Measurements from ENCODE around the gene ZBTB8B.
A peak's percentile ranks its signal among the peaks of the same experiment; 100 is the strongest.
"Not testable (repeated sequence)": the region's sequence is repeated elsewhere in the genome, so short reads cannot be mapped to it uniquely, and the experiment has no call there.

ZBTB8B gene

GRCh38 chr1:32470991-32471694 lies 6.3 kb downstream of the ZBTB8B start:
- no peak for ATAC-seq

- no peak for ATAC-seq
These were observed 7.0 kb downstream of the ZBTB8B start for GRCh38 chr1:32471695-32472362.

- not testable (repeated sequence) for ATAC-seq
These were observed 8.1 kb downstream of the ZBTB8B start for GRCh38 chr1:32472966-32473365.

- no peak for ATAC-seq
These were observed 10.1 kb downstream of the ZBTB8B start for GRCh38 chr1:32474954-32475353.

DNA sequence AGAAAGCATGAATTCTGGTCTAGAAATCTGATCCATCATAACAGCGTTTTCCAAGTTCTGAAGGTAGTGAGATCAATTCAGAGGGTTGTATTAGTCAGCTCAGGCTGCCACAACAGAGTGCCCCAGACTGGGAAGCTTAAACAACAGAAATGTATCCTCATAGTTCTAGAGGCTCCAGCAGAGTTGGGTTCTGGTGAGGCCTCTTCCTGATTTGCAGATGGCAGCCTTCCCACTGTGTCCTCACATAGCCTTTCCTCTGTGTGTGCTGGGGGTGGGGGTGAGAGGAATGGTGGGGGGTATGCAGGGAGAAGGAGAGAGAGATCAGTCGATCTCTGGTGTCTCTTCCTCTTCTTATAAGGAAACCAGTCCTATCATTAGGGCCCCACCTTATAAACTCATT lies 15.1 kb downstream of the ZBTB8B start:
- no peak for ATAC-seq

DNA sequence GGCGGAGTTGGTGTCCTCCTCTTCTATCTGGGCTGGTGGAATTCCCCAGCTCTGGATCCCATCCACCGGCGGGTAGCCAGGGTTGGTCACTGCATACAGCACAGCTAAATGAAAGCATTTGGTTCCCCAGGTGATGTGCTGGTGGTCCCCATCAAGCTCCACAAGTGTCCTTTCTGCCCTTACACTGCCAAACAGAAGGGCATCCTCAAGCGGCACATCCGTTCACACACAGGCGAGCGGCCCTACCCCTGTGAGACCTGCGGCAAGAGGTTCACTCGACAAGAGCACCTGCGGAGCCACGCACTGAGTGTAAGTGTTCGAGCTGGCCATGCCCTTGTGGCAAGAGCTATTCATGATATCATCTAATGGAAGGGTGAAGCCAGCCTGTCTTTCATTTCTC lies 15.9 kb downstream of the ZBTB8B start:
- ATAC-seq, result no peak

DNA sequence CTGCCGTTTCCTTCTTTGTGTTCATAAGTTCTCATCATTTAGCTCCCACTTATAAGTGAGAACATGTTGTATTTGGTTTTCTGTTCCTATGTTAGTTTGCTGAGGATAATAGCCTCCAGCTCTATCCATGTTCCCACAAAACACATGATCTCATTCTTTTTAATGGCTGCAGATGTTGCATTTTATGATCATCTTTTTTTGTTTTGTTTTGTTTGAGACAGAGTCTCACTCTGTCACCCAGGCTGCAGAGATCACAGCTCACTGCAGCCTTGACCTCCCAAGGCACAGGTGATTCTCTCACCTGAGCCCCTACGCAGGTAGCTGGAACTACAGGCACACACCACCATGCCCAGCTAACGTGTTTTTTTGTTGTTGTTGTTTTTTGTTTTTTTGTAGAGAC lies 16.9 kb downstream of the ZBTB8B start:
- ATAC-seq, result not testable (repeated sequence)

GRCh38 chr1:32485554-32486255 lies 20.8 kb downstream of the ZBTB8B start:
- ATAC-seq, result no peak

GRCh38 chr1:32486463-32487113 lies 21.7 kb downstream of the ZBTB8B start:
- no peak for ATAC-seq

DNA sequence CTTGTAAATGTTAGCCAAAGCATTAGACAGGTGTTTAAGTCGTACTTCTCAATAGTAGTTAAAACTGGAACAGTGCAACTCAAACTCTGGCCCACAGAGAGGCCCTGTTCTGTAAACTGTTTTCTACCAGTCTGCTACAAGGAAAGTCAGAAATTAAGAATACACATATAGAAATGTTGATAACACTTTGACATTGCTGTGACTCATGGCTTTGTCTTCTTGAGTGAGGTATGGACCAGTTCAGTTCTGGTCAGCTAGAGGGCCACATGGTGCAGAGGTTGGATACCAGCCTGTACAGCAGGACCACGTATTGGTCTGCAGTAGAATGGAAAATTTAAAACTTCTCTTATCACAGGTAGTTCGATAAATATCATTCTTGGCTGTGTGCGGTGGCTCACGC lies 22.3 kb downstream of the ZBTB8B start:
- no peak for ATAC-seq

DNA sequence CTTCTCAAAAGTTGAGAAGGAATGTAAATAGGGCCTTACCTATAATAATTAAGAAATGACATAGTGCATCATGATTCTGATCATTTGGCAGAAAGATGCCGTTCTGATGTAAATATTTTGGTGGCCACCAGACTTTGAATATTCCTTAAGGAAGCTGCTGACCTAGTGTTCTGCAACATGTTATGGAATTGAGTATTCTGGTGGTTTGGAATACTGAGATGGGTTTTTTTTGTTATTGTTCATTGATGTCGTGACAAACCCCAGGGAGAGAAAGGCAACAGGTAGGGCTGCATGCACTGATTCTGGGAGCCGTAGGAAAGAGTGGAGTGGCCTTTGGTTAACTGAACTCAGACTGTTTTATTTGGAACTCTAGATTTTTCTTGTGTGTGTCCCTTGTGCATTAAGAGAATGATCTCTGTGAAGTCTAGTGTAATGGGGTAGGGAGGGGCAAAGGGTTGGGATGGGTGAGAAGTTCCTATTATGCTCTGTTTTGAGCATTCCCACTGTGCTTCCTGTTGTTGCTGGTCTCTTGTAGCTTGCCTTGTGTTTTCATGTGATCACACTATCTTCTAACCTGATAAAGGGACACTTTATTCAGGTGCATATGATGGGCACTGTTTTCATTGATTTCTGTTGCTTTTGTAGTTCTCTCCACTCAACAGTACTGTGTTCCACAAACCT lies 25.0 kb downstream of the ZBTB8B start:
- ATAC-seq, result no peak

DNA sequence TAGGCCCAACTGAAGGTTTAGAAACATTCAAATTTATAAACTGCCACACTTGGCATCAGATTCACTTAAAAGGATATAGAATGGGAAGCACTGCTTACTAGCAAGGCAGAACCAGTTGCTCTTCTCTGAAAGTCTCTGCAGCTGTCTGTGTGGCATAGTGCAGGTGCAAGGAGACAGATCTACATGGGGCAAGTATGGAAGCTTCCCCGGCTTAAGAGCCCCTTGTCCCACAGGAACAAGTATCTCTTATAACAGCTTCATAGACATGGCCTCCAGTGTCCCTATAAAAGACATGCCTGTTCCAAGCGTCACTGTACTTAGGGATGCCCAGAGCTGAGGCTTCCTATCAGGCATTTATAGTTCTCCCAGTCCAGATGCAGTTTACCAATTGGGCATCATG lies 26.5 kb downstream of the ZBTB8B start:
- no peak for ATAC-seq

- no peak for ATAC-seq
These were observed 29.3 kb downstream of the ZBTB8B start for GRCh38 chr1:32494196-32494595.

DNA sequence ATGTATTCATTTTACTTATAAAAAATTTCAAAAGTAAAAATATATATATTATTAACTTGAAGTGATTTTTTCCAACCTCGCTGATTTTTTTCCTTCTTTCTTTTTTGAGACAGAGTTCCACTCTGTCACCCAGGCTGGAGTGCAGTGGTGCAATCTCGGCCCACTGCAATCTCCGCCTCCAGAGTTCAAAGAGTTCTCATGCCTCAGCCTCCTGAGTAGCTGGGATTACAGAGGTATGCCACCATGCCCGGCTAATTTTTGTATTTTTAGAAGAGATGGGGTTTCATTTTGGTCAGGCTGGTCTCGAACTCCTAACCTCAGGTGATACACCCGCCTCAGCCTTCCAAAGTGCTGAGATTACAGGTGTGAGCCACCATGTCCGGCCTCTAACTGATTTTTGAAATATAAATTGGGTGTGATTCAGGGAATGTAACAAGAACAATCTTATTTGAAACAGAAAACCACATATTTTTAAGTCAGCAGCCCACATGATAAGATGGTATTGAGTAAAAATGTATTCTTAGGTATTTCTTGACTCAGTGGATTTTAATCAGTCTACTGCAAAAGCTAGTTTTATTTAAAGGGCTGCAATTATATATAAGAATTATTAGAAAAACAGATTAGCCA lies 30.0 kb downstream of the ZBTB8B start:
- ATAC-seq, result no peak

- no peak for ATAC-seq
These were observed 31.3 kb downstream of the ZBTB8B start for GRCh38 chr1:32496127-32496526.

DNA sequence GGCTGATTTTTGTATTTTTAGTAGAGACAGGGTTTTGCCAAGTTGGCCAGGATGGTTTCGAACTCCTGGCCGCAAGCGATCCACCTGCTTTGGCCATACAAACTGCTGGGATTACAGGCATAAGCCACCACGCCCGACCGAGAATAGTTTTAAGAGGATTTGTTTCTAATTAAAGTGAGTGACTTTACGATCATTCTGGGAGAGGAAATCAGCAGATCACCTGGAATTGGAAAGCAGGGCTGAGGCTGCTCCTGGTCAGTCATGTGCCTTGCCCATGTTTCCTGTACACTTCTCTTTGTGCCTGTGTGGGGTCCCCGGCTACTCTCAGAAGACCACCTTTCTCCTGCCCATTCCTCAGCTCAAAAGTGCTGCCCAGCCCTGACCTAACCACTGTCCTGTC lies 33.9 kb downstream of the ZBTB8B start:
- ATAC-seq, result no peak

GRCh38 chr1:32500387-32501209 lies 35.7 kb downstream of the ZBTB8B start:
- ATAC-seq, result peak; percentile 48 to 49

DNA sequence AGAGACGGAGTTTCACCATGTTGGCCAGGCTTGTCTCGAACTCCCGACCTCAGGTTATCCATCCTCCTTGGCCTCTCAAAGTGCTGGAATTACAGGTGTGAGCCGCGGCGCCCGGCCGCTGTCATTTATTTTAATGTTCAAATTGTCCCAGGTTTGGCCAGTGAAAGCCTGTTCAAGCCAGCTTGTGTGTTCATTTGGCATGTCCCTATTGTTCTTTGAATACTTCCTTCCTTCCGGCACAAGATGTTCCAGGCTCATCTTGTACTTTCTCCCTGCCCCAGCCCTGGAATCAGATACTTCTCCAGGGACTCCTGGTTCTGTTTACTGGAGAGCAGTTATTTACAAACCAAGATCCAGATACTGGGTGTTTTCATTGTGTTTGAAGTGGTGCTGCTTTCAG lies 37.0 kb downstream of the ZBTB8B start:
- no peak for ATAC-seq

GRCh38 chr1:32503153-32503552 lies 38.3 kb downstream of the ZBTB8B start:
- ATAC-seq, result no peak

- ATAC-seq, result no peak
These were observed 42.1 kb downstream of the ZBTB8B start for GRCh38 chr1:32507021-32507420.

DNA sequence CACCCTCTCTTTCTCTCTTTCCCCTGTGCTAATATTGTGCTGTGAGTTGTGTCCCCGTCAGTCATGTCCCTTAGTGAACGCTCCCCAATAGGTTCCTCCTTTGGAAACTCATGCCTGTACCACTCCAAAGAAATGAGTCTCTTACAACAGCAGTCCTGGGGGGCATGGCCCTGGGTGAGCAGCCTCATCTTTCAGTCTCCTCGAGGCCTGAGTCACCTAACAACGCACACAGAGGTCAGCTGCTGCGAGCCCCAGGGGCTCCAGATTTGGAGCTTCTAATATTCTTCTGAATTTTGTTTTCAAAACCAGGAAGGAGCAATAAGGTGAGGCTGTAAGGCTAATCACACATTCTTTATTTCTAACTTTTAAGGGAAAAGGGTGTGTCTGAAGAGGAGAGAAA lies 43.9 kb downstream of the ZBTB8B start:
- no peak for ATAC-seq

All from activated CD4-positive, CD25-positive, alpha-beta regulatory T cell treated with anti-CD3 and anti-CD28 coated beads, Interleukin-2, amount 50 U/mL, for 24 hours (primary cell).